Natural killer cell (primary cell): ENCODE measurements around the gene MKX. TPM values are rescaled to one million over a fixed set of nuclear protein-coding genes. Genes with fewer than 3 reads are reported as not detected.
A peak's percentile ranks its signal among the peaks of the same experiment; 100 is the strongest.

Source experiments
- ATAC-seq, 3 donors: fragments of 150-1000 bp in 2 of 3; fragments of 200-7000 bp in 1 of 3; cut with Tn5 transposase; 1 replicate in 1 of 3; 2 replicates in 2 of 3; pipeline ENCODE4 v1.10.0; 2021; ENCODE audit warnings: mild to moderate bottlenecking in 2 of 3, moderate library complexity in 2 of 3
- DNase-seq, 2 donors: peaks; one replicate each; pipeline versions ENCODE4 v3.0.0 to v3.0.0-alpha.2; 2013 to 2021; ENCODE audit warnings: mixed read lengths in 1 of 2
- H3K27ac ChIP-seq: one replicate; pipeline ENCODE4 v1.5.1; 2013; ENCODE audit warnings: mild to moderate bottlenecking, low read length
- H3K27me3 ChIP-seq: one replicate; pipeline ENCODE4 v1.6.1; 2013; ENCODE audit warnings: low read length; ENCODE audit not compliant: control insufficient read depth, insufficient read depth
- H3K36me3 ChIP-seq: one replicate; pipeline ENCODE4 v1.6.1; 2013; ENCODE audit warnings: low read length; ENCODE audit not compliant: control insufficient read depth, insufficient read depth
- H3K4me1 ChIP-seq: one replicate; pipeline ENCODE4 v1.6.1; 2013; ENCODE audit warnings: low read length; ENCODE audit not compliant: control insufficient read depth, insufficient read depth
- H3K4me3 ChIP-seq: one replicate; pipeline ENCODE4 v1.5.1; 2013; ENCODE audit warnings: low read length
- H3K9me3 ChIP-seq: one replicate; pipeline ENCODE4 v1.6.1; 2013; ENCODE audit warnings: low read length; ENCODE audit not compliant: control insufficient read depth, insufficient read depth
- H3K27ac Mint-ChIP-seq, 2 donors: one replicate each; pipeline ENCODE4 v1.8.0; 2022; ENCODE audit warnings: mild to moderate bottlenecking in 2 of 2, mixed read lengths in 2 of 2, moderate library complexity in 1 of 2
- H3K27me3 Mint-ChIP-seq, 2 donors: one replicate each; pipeline ENCODE4 v1.8.0; 2022; ENCODE audit warnings: low read depth in 2 of 2, mixed read lengths in 2 of 2
- H3K36me3 Mint-ChIP-seq: one replicate; pipeline ENCODE4 v1.8.0; 2022; ENCODE audit warnings: mixed read lengths
- H3K4me1 Mint-ChIP-seq, 2 donors: one replicate each; pipeline ENCODE4 v1.8.0; 2022; ENCODE audit warnings: mixed read lengths in 2 of 2
- H3K4me3 Mint-ChIP-seq: one replicate; pipeline ENCODE4 v1.8.0; 2022; ENCODE audit warnings: mild to moderate bottlenecking, moderate library complexity, mixed read lengths
- H3K9me3 Mint-ChIP-seq, 2 donors: one replicate each; pipeline ENCODE4 v1.8.0; 2022; ENCODE audit warnings: mixed read lengths in 2 of 2
- CTCF ChIP-seq: fragments of 200-600 bp; IDR thresholded peaks from one replicate; pipeline ENCODE4 v1.8.0; 2022; ENCODE audit warnings: antibody characterized with exemption
- WGBS: methylation state at CpG from one replicate; pipeline ENCODE4 v1.1.7; 2013; ENCODE audit warnings: missing lambda C conversion rate; ENCODE audit not compliant: insufficient coverage; 5-methylcytosine and 5-hydroxymethylcytosine counted together
- intact Hi-C: fragments of 100-400 bp; cut with micrococcal nuclease; formaldehyde crosslinking; loops from one replicate; pipeline ENCODE4 v1.14.2; 2022
- total RNA-seq, 4 donors: library from RNA; stranded (reverse); fragments of 120-200 nt in 1 of 4; gene quantifications; one replicate each; pipeline versions ENCODE4 v1.2.3 to v1.2.4, GENCODE V29; 2013 to 2022

MKX gene
- total RNA-seq, 3 donors from 2014 or later (not counting 1 experiment from before 2014, with no cell fraction given), result not detected

- peaks cover 22 to 55% of the 10 kb centered on the region in 2 donors for H3K27me3 Mint-ChIP-seq
- intact Hi-C loops, result loop anchor here (10.0 kb wide), 1 partner anchor 285 kb away; no protein-coding TSS in a partner anchor
- H3K27ac Mint-ChIP-seq, result no peak overlapping the region
- Histone ChIP-seq H3K36me3 (no peaks in the 10 kb centered on the region), H3K9me3 (no peaks in the 10 kb centered on the region), H3K4me3 (no peak overlapping the region), H3K27ac (no peak overlapping the region), H3K27me3 (peaks cover 3% of the 10 kb centered on the region), H3K4me1 (peaks cover 7% of the 10 kb centered on the region)
- H3K4me3 Mint-ChIP-seq, result no peak overlapping the region
- WGBS, result 36% methylated on average over 6 of the region's 6 CpGs
- DNase-seq (no peak), ATAC-seq (no peak)
- no peaks in the 10 kb centered on the region for H3K9me3 Mint-ChIP-seq
- no peak for TF ChIP-seq CTCF
- no peaks in the 10 kb centered on the region for H3K36me3 Mint-ChIP-seq
- no peaks in the 10 kb centered on the region for H3K4me1 Mint-ChIP-seq
Measured at GRCh38 chr10:27659786-27660185, 85.8 kb downstream of the MKX start.

GRCh38 chr10:27658788-27659187 lies 86.8 kb downstream of the MKX start:
- Histone ChIP-seq H3K4me1 (peaks cover 7% of the 10 kb centered on the region), H3K9me3 (no peaks in the 10 kb centered on the region), H3K36me3 (no peaks in the 10 kb centered on the region), H3K27me3 (peaks cover 2% of the 10 kb centered on the region), H3K4me3 (no peak overlapping the region), H3K27ac (no peak overlapping the region)
- H3K9me3 Mint-ChIP-seq, result no peaks in the 10 kb centered on the region
- H3K27ac Mint-ChIP-seq, result no peak overlapping the region
- WGBS, result 92% methylated on average over 6 of the region's 7 CpGs
- no peak for DNase-seq
- H3K4me1 Mint-ChIP-seq, result no peaks in the 10 kb centered on the region
- no peak for ATAC-seq
- TF ChIP-seq CTCF, result no peak
- H3K27me3 Mint-ChIP-seq, result peaks cover 17 to 45% of the 10 kb centered on the region in 2 donors
- H3K4me3 Mint-ChIP-seq, result no peak overlapping the region
- H3K36me3 Mint-ChIP-seq, result no peaks in the 10 kb centered on the region
- intact Hi-C loops, result loop anchor here (10.0 kb wide), 1 partner anchor 284 kb away; no protein-coding TSS in a partner anchor

GRCh38 chr10:27655296-27655695 lies 90.3 kb downstream of the MKX start:
- H3K4me3 ChIP-seq, result no peak overlapping the region
- Mint-ChIP-seq H3K4me3 (peak overlapping the region; percentile 25), H3K9me3 (no peaks in the 10 kb centered on the region), H3K36me3 (no peaks in the 10 kb centered on the region), H3K27ac (peak overlapping the region in 1 of 2 donors; percentile 80), H3K4me1 (peaks cover 0 to 5% of the 10 kb centered on the region in 2 donors), H3K27me3 (peaks cover 8 to 13% of the 10 kb centered on the region in 2 donors)
- no peak overlapping the region for H3K27ac ChIP-seq
- no peaks in the 10 kb centered on the region for H3K27me3 ChIP-seq
- H3K9me3 ChIP-seq, result no peaks in the 10 kb centered on the region
- intact Hi-C loops, result loop anchor here (10.0 kb wide), 1 partner anchor 280 kb away; no protein-coding TSS in a partner anchor
- DNase-seq, result no peak
- no peak for ATAC-seq
- TF ChIP-seq CTCF, result no peak
- WGBS, result 80% methylated on average over 3 of the region's 4 CpGs
- H3K4me1 ChIP-seq, result peaks cover 7% of the 10 kb centered on the region
- H3K36me3 ChIP-seq, result no peaks in the 10 kb centered on the region

- Histone ChIP-seq H3K27me3 (no peaks in the 10 kb centered on the region), H3K9me3 (no peaks in the 10 kb centered on the region), H3K4me3 (no peak overlapping the region), H3K36me3 (no peaks in the 10 kb centered on the region), H3K27ac (no peak overlapping the region), H3K4me1 (no peaks in the 10 kb centered on the region)
- DNase-seq (no peak), ATAC-seq (no peak)
- no peak for TF ChIP-seq CTCF
- Mint-ChIP-seq H3K36me3 (no peaks in the 10 kb centered on the region), H3K27me3 (peaks cover 11 to 15% of the 10 kb centered on the region in 2 donors), H3K9me3 (no peaks in the 10 kb centered on the region), H3K27ac (no peak overlapping the region), H3K4me1 (peaks cover 0 to 5% of the 10 kb centered on the region in 2 donors), H3K4me3 (no peak overlapping the region)
- WGBS, result 95% methylated on average over 6 of the region's 6 CpGs
- intact Hi-C loops, result loop anchor here (10.0 kb wide), 1 partner anchor 279 kb away; no protein-coding TSS in a partner anchor
Measured at GRCh38 chr10:27654284-27654683, 91.3 kb downstream of the MKX start.
